HEK293 (cell line): Measurements from ENCODE around the gene TPRKB.
"Not testable (repeated sequence)": the region's sequence is repeated elsewhere in the genome, so short reads cannot be mapped to it uniquely, and the experiment has no call there.

Source experiments
- ATF2 ChIP-seq: fragments of 450-650 bp; formaldehyde crosslinking; IDR thresholded peaks from 2 replicates; pipeline ENCODE4 v1.5.1; 2016; ENCODE audit warnings: missing biosample characterization, missing genetic modification characterization, low read depth
- GLIS2 ChIP-seq: fragments of 450-650 bp; formaldehyde crosslinking; IDR thresholded peaks from 2 replicates; pipeline ENCODE4 v1.5.1; 2016; ENCODE audit warnings: missing biosample characterization, missing genetic modification characterization
- HOXC10 ChIP-seq: sonication (generic); formaldehyde crosslinking; IDR thresholded peaks from 2 replicates; pipeline ENCODE4 v1.8.1; 2023; ENCODE audit warnings: mild to moderate bottlenecking, missing genetic modification reagents
- MYNN ChIP-seq: fragments of 450-650 bp; formaldehyde crosslinking; IDR thresholded peaks from 2 replicates; pipeline ENCODE4 v1.5.1; 2016; ENCODE audit warnings: missing biosample characterization, missing genetic modification characterization, borderline replicate concordance
- REPIN1 ChIP-seq: fragments of 450-650 bp; formaldehyde crosslinking; IDR thresholded peaks from 2 replicates; pipeline ENCODE4 v1.5.1; 2017; ENCODE audit warnings: missing biosample characterization, missing genetic modification characterization, low read depth
- TCF7L2 ChIP-seq: IDR thresholded peaks from 2 replicates; pipeline ENCODE4 v1.6.1; 2011; ENCODE audit warnings: low read depth, mild to moderate bottlenecking, inconsistent platforms, low read length, moderate library complexity, borderline replicate concordance
- TRIM28 ChIP-seq: IDR thresholded peaks from 2 replicates; pipeline ENCODE4 v1.6.1; 2011; ENCODE audit warnings: low read length, control low read depth, borderline replicate concordance
- ZFP37 ChIP-seq: fragments of 450-650 bp; formaldehyde crosslinking; IDR thresholded peaks from 2 replicates; pipeline ENCODE4 v1.5.1; 2016; ENCODE audit warnings: missing biosample characterization, missing genetic modification characterization
- ZNF132 ChIP-seq: fragments of 450-650 bp; formaldehyde crosslinking; IDR thresholded peaks from 2 replicates; pipeline ENCODE4 v1.5.1; 2017; ENCODE audit warnings: missing biosample characterization, missing genetic modification characterization, borderline replicate concordance
- ZNF366 ChIP-seq: fragments of 450-650 bp; formaldehyde crosslinking; conservative IDR thresholded peaks from 2 replicates; pipeline ENCODE4 v1.5.1; 2016; ENCODE audit warnings: missing biosample characterization, missing genetic modification characterization
- ZNF423 ChIP-seq: fragments of 450-650 bp; formaldehyde crosslinking; IDR thresholded peaks from 2 replicates; pipeline ENCODE4 v1.5.1; 2016; ENCODE audit warnings: missing biosample characterization, missing genetic modification characterization
- ZNF837 ChIP-seq: fragments of 450-650 bp; formaldehyde crosslinking; IDR thresholded peaks from 2 replicates; pipeline ENCODE4 v1.5.1; 2016; ENCODE audit warnings: missing biosample characterization, missing genetic modification characterization
- TF ChIP-seq, protein P1 (sequence below): fragments of 450-650 bp; formaldehyde crosslinking; IDR thresholded peaks from 2 replicates; pipeline ENCODE4 v1.5.1; 2016; ENCODE audit warnings: missing biosample characterization, missing genetic modification characterization
- TF ChIP-seq, protein P2 (sequence below): fragments of 450-650 bp; formaldehyde crosslinking; IDR thresholded peaks from 2 replicates; pipeline ENCODE4 v1.5.1; 2016; ENCODE audit warnings: missing biosample characterization, missing genetic modification characterization, low read depth

- not testable (repeated sequence) for TF ChIP-seq TRIM28; ZNF132 (tag by site-specific recombination); ZNF837; ATF2 (tag by site-specific recombination); MYNN; ZNF423; GLIS2 (tag by site-specific recombination); HOXC10; TCF7L2; ZNF366 (tag by site-specific recombination); ZFP37 (tag by site-specific recombination); REPIN1 (tag by site-specific recombination)
- TF ChIP-seq, protein P1, sequence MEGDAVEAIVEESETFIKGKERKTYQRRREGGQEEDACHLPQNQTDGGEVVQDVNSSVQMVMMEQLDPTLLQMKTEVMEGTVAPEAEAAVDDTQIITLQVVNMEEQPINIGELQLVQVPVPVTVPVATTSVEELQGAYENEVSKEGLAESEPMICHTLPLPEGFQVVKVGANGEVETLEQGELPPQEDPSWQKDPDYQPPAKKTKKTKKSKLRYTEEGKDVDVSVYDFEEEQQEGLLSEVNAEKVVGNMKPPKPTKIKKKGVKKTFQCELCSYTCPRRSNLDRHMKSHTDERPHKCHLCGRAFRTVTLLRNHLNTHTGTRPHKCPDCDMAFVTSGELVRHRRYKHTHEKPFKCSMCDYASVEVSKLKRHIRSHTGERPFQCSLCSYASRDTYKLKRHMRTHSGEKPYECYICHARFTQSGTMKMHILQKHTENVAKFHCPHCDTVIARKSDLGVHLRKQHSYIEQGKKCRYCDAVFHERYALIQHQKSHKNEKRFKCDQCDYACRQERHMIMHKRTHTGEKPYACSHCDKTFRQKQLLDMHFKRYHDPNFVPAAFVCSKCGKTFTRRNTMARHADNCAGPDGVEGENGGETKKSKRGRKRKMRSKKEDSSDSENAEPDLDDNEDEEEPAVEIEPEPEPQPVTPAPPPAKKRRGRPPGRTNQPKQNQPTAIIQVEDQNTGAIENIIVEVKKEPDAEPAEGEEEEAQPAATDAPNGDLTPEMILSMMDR (tag by site-specific recombination) = not testable (repeated sequence)
- TF ChIP-seq, protein P2, sequence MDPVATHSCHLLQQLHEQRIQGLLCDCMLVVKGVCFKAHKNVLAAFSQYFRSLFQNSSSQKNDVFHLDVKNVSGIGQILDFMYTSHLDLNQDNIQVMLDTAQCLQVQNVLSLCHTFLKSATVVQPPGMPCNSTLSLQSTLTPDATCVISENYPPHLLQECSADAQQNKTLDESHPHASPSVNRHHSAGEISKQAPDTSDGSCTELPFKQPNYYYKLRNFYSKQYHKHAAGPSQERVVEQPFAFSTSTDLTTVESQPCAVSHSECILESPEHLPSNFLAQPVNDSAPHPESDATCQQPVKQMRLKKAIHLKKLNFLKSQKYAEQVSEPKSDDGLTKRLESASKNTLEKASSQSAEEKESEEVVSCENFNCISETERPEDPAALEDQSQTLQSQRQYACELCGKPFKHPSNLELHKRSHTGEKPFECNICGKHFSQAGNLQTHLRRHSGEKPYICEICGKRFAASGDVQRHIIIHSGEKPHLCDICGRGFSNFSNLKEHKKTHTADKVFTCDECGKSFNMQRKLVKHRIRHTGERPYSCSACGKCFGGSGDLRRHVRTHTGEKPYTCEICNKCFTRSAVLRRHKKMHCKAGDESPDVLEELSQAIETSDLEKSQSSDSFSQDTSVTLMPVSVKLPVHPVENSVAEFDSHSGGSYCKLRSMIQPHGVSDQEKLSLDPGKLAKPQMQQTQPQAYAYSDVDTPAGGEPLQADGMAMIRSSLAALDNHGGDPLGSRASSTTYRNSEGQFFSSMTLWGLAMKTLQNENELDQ (tag by site-specific recombination) = not testable (repeated sequence)
These were observed 10.5 kb downstream of the TPRKB start for GRCh38 chr2:73726657-73727056.
